ENCODE results near the gene MAPK8IP3.

Gene MAPK8IP3

GRCh38 chr16:1764971-1765370 lies 59.0 kb downstream of the MAPK8IP3 start:
- Histone ChIP-seq H3K27ac (ENCODE audit: low read depth, low read length) (no peak overlapping the region), H3K4me3 (ENCODE audit: low read depth, low read length) (no peak overlapping the region), H3K36me3 (ENCODE audit: control insufficient read depth, insufficient read depth, low read length) (peaks cover 31% of the 10 kb centered on the region; the same call in 1 of the 2 replicates), H3K4me1 (ENCODE audit: control insufficient read depth, insufficient read depth, low read length) (peaks cover 6% of the 10 kb centered on the region; the same call in 1 of the 2 replicates), H3K27me3 (ENCODE audit: control insufficient read depth, insufficient read depth, low read length) (no peaks in the 10 kb centered on the region), H3K9me3 (ENCODE audit: control insufficient read depth, insufficient read depth, low read length) (no peaks in the 10 kb centered on the region), H3K9ac (ENCODE audit: low read depth, low read length) (no peak overlapping the region)

DNA sequence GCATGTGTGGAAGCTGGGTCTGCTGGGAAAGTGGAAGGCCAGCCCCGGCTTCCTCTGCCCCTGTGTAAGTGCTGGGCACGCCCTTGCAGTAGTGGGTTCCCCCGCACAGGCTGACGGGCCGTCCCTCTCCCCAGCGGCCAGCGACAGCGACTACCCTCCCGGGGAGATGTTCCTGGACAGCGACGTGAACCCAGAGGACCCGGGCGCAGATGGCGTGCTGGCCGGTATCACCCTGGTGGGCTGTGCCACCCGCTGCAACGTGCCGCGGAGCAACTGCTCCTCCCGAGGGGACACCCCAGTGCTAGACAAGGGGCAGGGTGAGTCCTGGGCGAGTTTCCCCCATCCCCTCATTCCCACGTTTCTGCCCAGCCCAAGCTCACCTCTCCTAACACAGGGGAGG lies 59.8 kb downstream of the MAPK8IP3 start:
- Histone ChIP-seq H3K27me3 (ENCODE audit: control insufficient read depth, insufficient read depth, low read length) (no peaks in the 10 kb centered on the region), H3K4me3 (ENCODE audit: low read depth, low read length) (no peak overlapping the region), H3K4me1 (ENCODE audit: control insufficient read depth, insufficient read depth, low read length) (peaks cover 10% of the 10 kb centered on the region; the same call in 1 of the 2 replicates), H3K9ac (ENCODE audit: low read depth, low read length) (no peak overlapping the region), H3K36me3 (ENCODE audit: control insufficient read depth, insufficient read depth, low read length) (peaks cover 31% of the 10 kb centered on the region; the same call in 1 of the 2 replicates), H3K27ac (ENCODE audit: low read depth, low read length) (no peak overlapping the region), H3K9me3 (ENCODE audit: control insufficient read depth, insufficient read depth, low read length) (no peaks in the 10 kb centered on the region)

DNA sequence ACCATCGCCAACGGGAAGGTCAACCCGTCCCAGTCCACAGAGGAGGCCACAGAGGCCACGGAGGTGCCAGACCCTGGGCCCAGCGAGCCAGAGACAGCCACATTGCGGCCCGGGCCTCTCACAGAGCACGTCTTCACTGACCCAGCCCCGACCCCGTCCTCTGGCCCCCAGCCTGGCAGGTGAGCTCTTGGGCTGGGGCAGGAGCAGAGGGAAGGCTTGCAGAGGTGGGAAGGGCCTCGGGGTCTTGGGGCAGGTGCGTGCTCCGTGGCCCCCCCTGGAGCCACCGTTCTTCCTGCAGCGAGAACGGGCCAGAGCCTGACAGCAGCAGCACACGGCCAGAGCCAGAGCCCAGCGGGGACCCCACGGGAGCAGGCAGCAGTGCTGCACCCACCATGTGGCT lies 60.2 kb downstream of the MAPK8IP3 start:
- Histone ChIP-seq H3K27ac (ENCODE audit: low read depth, low read length) (no peak overlapping the region), H3K27me3 (ENCODE audit: control insufficient read depth, insufficient read depth, low read length) (no peaks in the 10 kb centered on the region), H3K36me3 (ENCODE audit: control insufficient read depth, insufficient read depth, low read length) (peaks cover 31% of the 10 kb centered on the region; the same call in 1 of the 2 replicates), H3K9me3 (ENCODE audit: control insufficient read depth, insufficient read depth, low read length) (no peaks in the 10 kb centered on the region), H3K4me1 (ENCODE audit: control insufficient read depth, insufficient read depth, low read length) (peaks cover 10% of the 10 kb centered on the region; the same call in 1 of the 2 replicates), H3K4me3 (ENCODE audit: low read depth, low read length) (no peak overlapping the region), H3K9ac (ENCODE audit: low read depth, low read length) (no peak overlapping the region)

- H3K4me3 ChIP-seq (ENCODE audit: low read depth, low read length) = no peak overlapping the region
- no peak overlapping the region for H3K9ac ChIP-seq (ENCODE audit: low read depth, low read length)
- H3K4me1 ChIP-seq (ENCODE audit: control insufficient read depth, insufficient read depth, low read length) = peaks cover 10% of the 10 kb centered on the region; the same call in 1 of the 2 replicates
- H3K9me3 ChIP-seq (ENCODE audit: control insufficient read depth, insufficient read depth, low read length) = no peaks in the 10 kb centered on the region
- H3K27ac ChIP-seq (ENCODE audit: low read depth, low read length) = no peak overlapping the region
- peaks cover 31% of the 10 kb centered on the region; the same call in 1 of the 2 replicates for H3K36me3 ChIP-seq (ENCODE audit: control insufficient read depth, insufficient read depth, low read length)
- H3K27me3 ChIP-seq (ENCODE audit: control insufficient read depth, insufficient read depth, low read length) = no peaks in the 10 kb centered on the region
Measured at GRCh38 chr16:1766701-1767100, 60.7 kb downstream of the MAPK8IP3 start.

- H3K27ac ChIP-seq (ENCODE audit: low read depth, low read length) = no peak overlapping the region
Measured at GRCh38 chr16:1767116-1767994, 61.4 kb downstream of the MAPK8IP3 start.

DNA sequence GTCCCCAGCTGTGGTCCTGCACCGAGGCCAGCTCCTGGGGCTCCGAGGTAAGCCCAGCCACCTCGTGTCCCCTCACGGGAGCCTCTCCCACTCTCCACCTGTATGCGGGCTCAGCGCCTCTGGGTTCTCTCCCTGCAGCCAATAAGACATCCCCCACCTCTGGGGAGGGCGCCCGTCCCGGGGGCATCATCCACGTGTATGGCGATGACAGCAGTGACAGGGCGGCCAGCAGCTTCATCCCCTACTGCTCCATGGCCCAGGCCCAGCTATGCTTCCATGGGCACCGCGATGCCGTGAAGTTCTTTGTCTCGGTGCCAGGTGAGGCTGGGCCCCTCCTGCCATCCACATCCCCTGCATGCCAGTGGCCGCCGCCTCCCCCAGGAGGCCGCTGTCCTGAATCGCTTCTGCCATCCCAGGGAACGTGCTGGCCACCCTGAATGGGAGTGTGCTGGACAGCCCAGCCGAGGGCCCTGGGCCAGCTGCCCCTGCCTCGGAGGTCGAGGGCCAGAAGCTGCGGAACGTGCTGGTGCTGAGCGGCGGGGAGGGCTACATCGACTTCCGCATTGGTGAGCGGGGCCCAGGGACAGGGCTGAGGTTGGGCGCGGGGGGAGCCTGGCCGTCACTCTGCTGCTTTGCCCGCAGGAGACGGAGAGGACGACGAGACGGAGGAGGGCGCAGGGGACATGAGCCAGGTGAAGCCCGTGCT lies 62.2 kb downstream of the MAPK8IP3 start:
- Histone ChIP-seq H3K4me3 (ENCODE audit: low read depth, low read length) (no peak overlapping the region), H3K27ac (ENCODE audit: low read depth, low read length) (no peak overlapping the region), H3K27me3 (ENCODE audit: control insufficient read depth, insufficient read depth, low read length) (no peaks in the 10 kb centered on the region), H3K9ac (ENCODE audit: low read depth, low read length) (no peak overlapping the region), H3K4me1 (ENCODE audit: control insufficient read depth, insufficient read depth, low read length) (peaks cover 10% of the 10 kb centered on the region; the same call in 1 of the 2 replicates), H3K9me3 (ENCODE audit: control insufficient read depth, insufficient read depth, low read length) (no peaks in the 10 kb centered on the region), H3K36me3 (ENCODE audit: control insufficient read depth, insufficient read depth, low read length) (peaks cover 31% of the 10 kb centered on the region; the same call in 1 of the 2 replicates)

More at GRCh38 chr16:1767116-1767994, 61.4 kb downstream of the MAPK8IP3 start:
- H3K9me3 ChIP-seq (ENCODE audit: control insufficient read depth, insufficient read depth, low read length) = no peaks in the 10 kb centered on the region
- H3K27me3 ChIP-seq (ENCODE audit: control insufficient read depth, insufficient read depth, low read length) = no peaks in the 10 kb centered on the region
- no peak overlapping the region for H3K4me3 ChIP-seq (ENCODE audit: low read depth, low read length)
- H3K36me3 ChIP-seq (ENCODE audit: control insufficient read depth, insufficient read depth, low read length) = peaks cover 31% of the 10 kb centered on the region; the same call in 1 of the 2 replicates
- H3K9ac ChIP-seq (ENCODE audit: low read depth, low read length) = no peak overlapping the region
- H3K4me1 ChIP-seq (ENCODE audit: control insufficient read depth, insufficient read depth, low read length) = peaks cover 10% of the 10 kb centered on the region; the same call in 1 of the 2 replicates

- Histone ChIP-seq H3K9ac (ENCODE audit: low read depth, low read length) (no peak overlapping the region), H3K4me3 (ENCODE audit: low read depth, low read length) (no peak overlapping the region), H3K36me3 (ENCODE audit: control insufficient read depth, insufficient read depth, low read length) (peaks cover 31% of the 10 kb centered on the region; the same call in 1 of the 2 replicates), H3K9me3 (ENCODE audit: control insufficient read depth, insufficient read depth, low read length) (no peaks in the 10 kb centered on the region), H3K27ac (ENCODE audit: low read depth, low read length) (no peak overlapping the region), H3K27me3 (ENCODE audit: control insufficient read depth, insufficient read depth, low read length) (no peaks in the 10 kb centered on the region), H3K4me1 (ENCODE audit: control insufficient read depth, insufficient read depth, low read length) (peaks cover 10% of the 10 kb centered on the region; the same call in 1 of the 2 replicates)
Measured at GRCh38 chr16:1768767-1769401, 62.9 kb downstream of the MAPK8IP3 start.

GRCh38 chr16:1769402-1770300 lies 63.7 kb downstream of the MAPK8IP3 start:
- peak overlapping the region; percentile 98 for H3K4me3 ChIP-seq (ENCODE audit: low read depth, low read length)
- peaks cover 4% of the 10 kb centered on the region; the same call in 1 of the 2 replicates for H3K4me1 ChIP-seq (ENCODE audit: control insufficient read depth, insufficient read depth, low read length)
- H3K27ac ChIP-seq (ENCODE audit: low read depth, low read length) = peak overlapping the region; percentile 20
- H3K27me3 ChIP-seq (ENCODE audit: control insufficient read depth, insufficient read depth, low read length) = no peaks in the 10 kb centered on the region
- H3K36me3 ChIP-seq (ENCODE audit: control insufficient read depth, insufficient read depth, low read length) = peaks cover 31% of the 10 kb centered on the region; the same call in 1 of the 2 replicates
- no peak overlapping the region for H3K9ac ChIP-seq (ENCODE audit: low read depth, low read length)
- H3K9me3 ChIP-seq (ENCODE audit: control insufficient read depth, insufficient read depth, low read length) = no peaks in the 10 kb centered on the region

- Histone ChIP-seq H3K9me3 (ENCODE audit: control insufficient read depth, insufficient read depth, low read length) (no peaks in the 10 kb centered on the region), H3K27ac (ENCODE audit: low read depth, low read length) (peak overlapping the region; percentile 93), H3K27me3 (ENCODE audit: control insufficient read depth, insufficient read depth, low read length) (no peaks in the 10 kb centered on the region), H3K36me3 (ENCODE audit: control insufficient read depth, insufficient read depth, low read length) (peaks cover 29% of the 10 kb centered on the region), H3K9ac (ENCODE audit: low read depth, low read length) (peak overlapping the region; percentile 80), H3K4me1 (ENCODE audit: control insufficient read depth, insufficient read depth, low read length) (peaks cover 4% of the 10 kb centered on the region; the same call in 1 of the 2 replicates), H3K4me3 (ENCODE audit: low read depth, low read length) (peak overlapping the region; percentile 98)
Measured at GRCh38 chr16:1770328-1771187, 64.6 kb downstream of the MAPK8IP3 start.

All from HUES48 (cell line).